Right atrium auricular region (tissue), 2 donors: Measurements from ENCODE around the gene DOCK2. TPM values are rescaled to one million over a fixed set of nuclear protein-coding genes. Genes with fewer than 3 reads are reported as not detected.

ENCODE experiments used
- DNase-seq: peaks from one replicate; pipeline ENCODE4 v3.0.0-alpha.2; 2019; ENCODE audit warnings: low spot score
- H3K27ac ChIP-seq, 2 donors: fragments of 200-600 bp; sonication (generic); 1 replicate in 1 of 2; 2 replicates in 1 of 2; pipeline ENCODE4 v1.5.1; 2016 to 2019
- H3K27me3 ChIP-seq, 2 donors: fragments of 200-600 bp; sonication (generic); one replicate each; pipeline versions ENCODE4 v1.5.1 to v1.6.0; 2017 to 2019
- H3K36me3 ChIP-seq: fragments of 200-600 bp; sonication (generic); one replicate; pipeline ENCODE4 v1.5.1; 2016
- H3K4me1 ChIP-seq, 2 donors: fragments of 200-600 bp; sonication (generic); one replicate each; pipeline versions ENCODE4 v1.5.1 to v1.6.0; 2017 to 2019
- H3K4me3 ChIP-seq, 2 donors: fragments of 200-600 bp; sonication (generic); 1 replicate in 1 of 2; 2 replicates in 1 of 2; pipeline ENCODE4 v1.5.1; 2017 to 2019; ENCODE audit warnings: mild to moderate bottlenecking in 1 of 2, moderate library complexity in 1 of 2
- H3K9me3 ChIP-seq, 2 donors: fragments of 200-600 bp; sonication (generic); one replicate each; pipeline ENCODE4 v1.5.1; 2019
- CTCF ChIP-seq, 2 donors: fragments of 200-600 bp; sonication (generic); IDR thresholded peaks; one replicate each; pipeline ENCODE4 v1.5.1; 2019; ENCODE audit warnings: antibody characterized with exemption in 2 of 2
- total RNA-seq, 2 donors: library from RNA; depleted of rRNA; stranded (reverse); fragments of >200 nt; gene quantifications; one replicate each; pipeline ENCODE4 v1.1.0, GENCODE V29; 2016

DOCK2 gene
- 1 to 10 TPM; 3.7 to 5.4 TPM for total RNA-seq

DNA sequence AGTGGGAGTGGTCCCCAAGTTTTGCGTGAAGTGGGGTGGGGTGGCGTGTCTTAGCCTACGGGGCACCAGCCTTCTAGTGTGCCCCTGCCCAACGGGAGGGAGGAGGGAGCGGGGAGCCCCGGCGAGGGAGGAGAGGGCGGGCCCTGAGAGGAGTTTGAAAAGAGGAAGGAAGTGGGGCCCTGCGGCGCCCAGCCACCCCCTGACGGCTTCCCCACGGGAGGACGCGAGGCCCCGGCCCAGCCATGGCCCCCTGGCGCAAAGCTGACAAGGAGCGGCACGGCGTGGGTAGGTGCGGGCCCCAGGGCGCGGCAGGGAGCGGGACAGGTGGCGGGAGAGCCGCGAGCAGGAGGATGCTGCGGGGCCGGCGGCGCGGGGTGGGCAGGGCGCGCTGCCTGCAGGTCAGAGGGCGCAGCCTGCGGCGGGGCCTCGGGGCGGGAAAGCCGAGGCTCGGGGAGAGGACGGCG is at the start of gene DOCK2:
Gene DOCK2 (plus strand): TSS at position 191 of the 464 bp plus-strand sequence. CDS start 52 bp downstream, at position 243.
- no peak for TF ChIP-seq CTCF (IDR thresholded peaks at IDR 0.05)
- H3K9me3 ChIP-seq: peaks cover 3 to 17% of the 10 kb centered on the region in 2 donors
- no peak for DNase-seq
- H3K27ac ChIP-seq: peak within 1 kb of the TSS in 1 of 2 donors; percentile 10
- H3K4me3 ChIP-seq: peak within 1 kb of the TSS; percentile 29 to 45
- H3K36me3 ChIP-seq: no peaks in the 10 kb centered on the region
- H3K27me3 ChIP-seq: no peaks in the 10 kb centered on the region
- H3K4me1 ChIP-seq: no peaks in the 10 kb centered on the region

DNA sequence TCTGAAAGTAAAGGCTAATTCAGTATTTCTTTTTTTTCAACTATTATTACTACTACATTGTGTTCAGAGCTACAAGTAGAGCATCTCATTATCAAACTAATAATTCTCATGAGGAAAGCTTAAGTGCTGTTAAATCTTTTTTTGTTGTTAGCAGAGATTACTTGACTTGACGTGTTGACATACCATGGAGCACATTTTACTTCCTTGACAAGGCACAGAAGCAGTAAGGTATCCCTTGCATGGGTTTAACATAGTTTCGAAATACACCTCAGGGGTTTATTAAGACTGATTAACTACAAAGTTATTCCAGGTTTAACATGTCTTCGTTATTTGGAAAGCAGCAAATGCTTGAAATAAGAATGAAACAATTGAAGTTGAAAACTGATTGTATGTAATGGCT is 46.5 kb upstream of the DOCK2 start:
- H3K27ac ChIP-seq: no peak overlapping the region
- H3K4me1 ChIP-seq: no peaks in the 10 kb centered on the region
- no peak for DNase-seq
- H3K27me3 ChIP-seq: no peaks in the 10 kb centered on the region
- peaks cover 20% of the 10 kb centered on the region for H3K36me3 ChIP-seq
- no peaks in the 10 kb centered on the region for H3K9me3 ChIP-seq
- H3K4me3 ChIP-seq: no peak overlapping the region
- TF ChIP-seq CTCF (IDR thresholded peaks at IDR 0.05): no peak

- Histone ChIP-seq H3K36me3 (peaks cover 20% of the 10 kb centered on the region), H3K4me1 (no peaks in the 10 kb centered on the region), H3K9me3 (no peaks in the 10 kb centered on the region), H3K27ac (no peak overlapping the region), H3K4me3 (no peak overlapping the region), H3K27me3 (no peaks in the 10 kb centered on the region)
- no peak for TF ChIP-seq CTCF (IDR thresholded peaks at IDR 0.05)
- no peak for DNase-seq
Measured at GRCh38 chr5:169591636-169592035, 45.4 kb upstream of the DOCK2 start.

- Histone ChIP-seq H3K36me3 (peaks cover 20% of the 10 kb centered on the region), H3K27me3 (no peaks in the 10 kb centered on the region)
- TF ChIP-seq CTCF (IDR thresholded peaks at IDR 0.05): no peak
Measured at GRCh38 chr5:169592937-169593650, 44.0 kb upstream of the DOCK2 start.

GRCh38 chr5:169595172-169595820 is 41.8 kb upstream of the DOCK2 start:
- TF ChIP-seq CTCF (IDR thresholded peaks at IDR 0.05): no peak
- no peak overlapping the region for H3K27ac ChIP-seq
- H3K4me1 ChIP-seq: no peaks in the 10 kb centered on the region
- no peaks in the 10 kb centered on the region for H3K9me3 ChIP-seq
- peaks cover 15% of the 10 kb centered on the region for H3K36me3 ChIP-seq
- H3K27me3 ChIP-seq: no peaks in the 10 kb centered on the region
- no peak for DNase-seq
- H3K4me3 ChIP-seq: no peak overlapping the region

More at GRCh38 chr5:169592937-169593650, 44.0 kb upstream of the DOCK2 start:
- Histone ChIP-seq H3K4me3 (no peak overlapping the region), H3K4me1 (no peaks in the 10 kb centered on the region), H3K27ac (no peak overlapping the region), H3K9me3 (no peaks in the 10 kb centered on the region)
- no peak for DNase-seq
